B cell (primary cell): ENCODE data around the gene RBM42. TPM values are rescaled to one million over a fixed set of nuclear protein-coding genes. Genes with fewer than 3 reads are reported as not detected.

Source experiments
- ATAC-seq: fragments of 200-7000 bp; cut with Tn5 transposase; one replicate; pipeline ENCODE4 v1.10.0; 2021; ENCODE audit warnings: low read depth, mild to moderate bottlenecking, moderate number of reproducible peaks, moderate library complexity
- CTCF ChIA-PET: fragments of 350-600 bp; sonication (Branson Sonifier 250); formaldehyde crosslinking; loops from one replicate; lab custom pipeline; 2021; ENCODE audit warnings: antibody characterized with exemption, inconsistent platforms; lab: Charles Lee
- POLR2A ChIA-PET: fragments of 350-600 bp; sonication (Branson Sonifier 250); formaldehyde crosslinking; loops from one replicate; lab custom pipeline; 2021; ENCODE audit warnings: antibody characterized with exemption; lab: Charles Lee
- DNase-seq: peaks from one replicate; pipeline ENCODE4 v3.0.0; 2013
- H2AFZ ChIP-seq: 2 replicates; pipeline ENCODE4 v1.6.1; 2012; ENCODE audit warnings: mild to moderate bottlenecking, low read depth, low read length; ENCODE audit not compliant: insufficient read depth, poor library complexity, severe bottlenecking
- H3K27ac ChIP-seq, 2 donors: 1 replicate in 1 of 2; 2 replicates in 1 of 2; pipeline ENCODE4 v1.5.1; 2012 to 2013; ENCODE audit warnings: low read length in 2 of 2, mild to moderate bottlenecking in 2 of 2, moderate library complexity in 1 of 2
- H3K27me3 ChIP-seq, 4 experiments: fragments of 200-600 bp in 1 of 4; sonication (generic) in 1 of 4; replicated peaks in 1 of 4; 1 replicate in 2 of 4; 2 replicates in 2 of 4; pipeline versions ENCODE4 v1.6.1 to v1.7.0; 2013 to 2016; ENCODE audit warnings: low read length in 3 of 4, mild to moderate bottlenecking in 2 of 4, mixed read lengths in 1 of 4, moderate library complexity in 1 of 4; ENCODE audit not compliant: insufficient read depth in 4 of 4, control insufficient read depth in 3 of 4; ENCODE audit errors: control extremely low read depth in 1 of 4
- H3K36me3 ChIP-seq, 2 experiments: replicated peaks in 1 of 2; 1 replicate in 1 of 2; 2 replicates in 1 of 2; pipeline versions ENCODE4 v1.6.1 to v1.7.1; 2013; ENCODE audit warnings: low read length in 1 of 2; ENCODE audit not compliant: insufficient read depth in 2 of 2, control insufficient read depth in 1 of 2; ENCODE audit errors: control extremely low read depth in 1 of 2, extremely low read depth in 1 of 2
- H3K4me1 ChIP-seq, 2 donors: fragments of 200-600 bp in 1 of 2; sonication (generic) in 1 of 2; 1 replicate in 1 of 2; 2 replicates in 1 of 2; pipeline versions ENCODE4 v1.5.1 to v1.6.1; 2013 to 2017; ENCODE audit warnings: low read length in 2 of 2; ENCODE audit not compliant: control insufficient read depth in 2 of 2, insufficient read depth in 2 of 2
- H3K4me2 ChIP-seq: replicated peaks from 2 replicates; pipeline ENCODE3; 2012; ENCODE audit warnings: mild to moderate bottlenecking, low read depth, low read length; ENCODE audit not compliant: poor library complexity, severe bottlenecking
- H3K4me3 ChIP-seq, 5 experiments: fragments of 200-600 bp in 1 of 5; sonication (generic) in 1 of 5; 1 replicate in 3 of 5; 2 replicates in 2 of 5; pipeline versions ENCODE4 v1.5.1 to v1.7.0; 2011 to 2016; ENCODE audit warnings: low read length in 4 of 5, mild to moderate bottlenecking in 4 of 5, low read depth in 2 of 5, control low read depth in 1 of 5, moderate library complexity in 1 of 5; ENCODE audit not compliant: insufficient read depth in 1 of 5; ENCODE audit errors: control extremely low read depth in 1 of 5, extremely low read depth in 1 of 5
- H3K79me2 ChIP-seq: fragments of 200-600 bp; sonication (generic); one replicate; pipeline ENCODE4 v1.6.0; 2016; ENCODE audit warnings: low read length; ENCODE audit not compliant: control insufficient read depth, insufficient read depth
- H3K9ac ChIP-seq: fragments of 200-600 bp; sonication (generic); 2 replicates; pipeline ENCODE4 v1.6.1; 2017; ENCODE audit warnings: mild to moderate bottlenecking, low read length, moderate library complexity
- H3K9me3 ChIP-seq, 3 donors: one replicate each; pipeline versions ENCODE4 v1.6.1 to v1.7.1; 2013; ENCODE audit warnings: low read length in 2 of 3; ENCODE audit not compliant: control insufficient read depth in 2 of 3, insufficient read depth in 1 of 3; ENCODE audit errors: control extremely low read depth in 1 of 3
- H4K20me1 ChIP-seq: 2 replicates; pipeline ENCODE4 v1.6.0; 2012; ENCODE audit warnings: mild to moderate bottlenecking, low read length; ENCODE audit not compliant: insufficient read depth, control insufficient read depth, poor library complexity, severe bottlenecking
- H3K27ac Mint-ChIP-seq: one replicate; pipeline ENCODE4 v1.8.0; 2021; ENCODE audit warnings: mixed read lengths
- H3K27me3 Mint-ChIP-seq: one replicate; pipeline ENCODE4 v1.8.0; 2021; ENCODE audit warnings: mixed read lengths
- H3K4me1 Mint-ChIP-seq: one replicate; pipeline ENCODE4 v1.8.0; 2021; ENCODE audit warnings: mixed read lengths
- H3K4me3 Mint-ChIP-seq: one replicate; pipeline ENCODE4 v1.8.0; 2021; ENCODE audit warnings: mixed read lengths
- H3K9me3 Mint-ChIP-seq: one replicate; pipeline ENCODE4 v1.8.0; 2022; ENCODE audit warnings: mixed read lengths; ENCODE audit not compliant: insufficient read depth
- CTCF ChIP-seq: fragments of 200-600 bp; IDR thresholded peaks from one replicate; pipeline ENCODE4 v1.8.0; 2022; ENCODE audit warnings: antibody characterized with exemption, mild to moderate bottlenecking
- EZH2 ChIP-seq: IDR thresholded peaks from 2 replicates; pipeline ENCODE4 v1.6.1; 2012; ENCODE audit warnings: borderline replicate concordance, low read depth, mild to moderate bottlenecking, moderate library complexity, low read length; ENCODE audit not compliant: insufficient read depth, poor library complexity, severe bottlenecking
- WGBS: methylation state at CpG from one replicate; pipeline ENCODE4 v1.1.5; 2013; ENCODE audit warnings: missing lambda C conversion rate; ENCODE audit not compliant: insufficient coverage; 5-methylcytosine and 5-hydroxymethylcytosine counted together
- intact Hi-C: fragments of 100-400 bp; cut with micrococcal nuclease; formaldehyde crosslinking; loops from one replicate; pipeline ENCODE4 v1.10.0; 2022
- polyA plus RNA-seq: library from polyadenylated mRNA; depleted of rRNA; stranded (reverse); fragments of >200 nt; gene quantifications from 2 replicates; pipeline ENCODE4 v1.2.3, GENCODE V29; 2012
- total RNA-seq, 2 donors: library from RNA; stranded (reverse); fragments of 120-200 nt in 1 of 2; gene quantifications; 1 replicate in 1 of 2; 2 replicates in 1 of 2; pipeline versions ENCODE4 v1.2.3 to v1.2.4, GENCODE V29; 2013 to 2022

Gene RBM42
- total and polyA plus RNA-seq, 2 donors (not counting 1 experiment from before 2014, with no cell fraction given) = 42.1 to 52.0 TPM

GRCh38 chr19:35641515-35642151 is 12.8 kb downstream of the RBM42 start, which contains the start of gene ETV2:
TSS of gene ETV2 (plus strand) at chr19:35641745. CDS start at chr19:35642461, 716 bp downstream.
- H3K27ac Mint-ChIP-seq = peak within 1 kb of the TSS; percentile 77
- TF ChIP-seq CTCF = no peak
- no peak for TF ChIP-seq EZH2

GRCh38 chr19:35642312-35642711 is 13.5 kb downstream of the RBM42 start:
- ChIA-PET CTCF (no interaction called here), POLR2A (interaction anchor here (0.6 kb wide), 3 partner anchors 384 to 503 kb away, joined by 5 to 7 read pairs (median 6); no protein-coding TSS in a partner anchor)
- Histone ChIP-seq H3K4me2 (peak overlapping the region; percentile 100), H3K9me3 (peaks cover 0 to under 1% (median 0%) of the 10 kb centered on the region in 3 donors), H3K27ac (no peak overlapping the region), H3K9ac (no peak overlapping the region), H2AFZ (no peak overlapping the region), H3K79me2 (no peaks in the 10 kb centered on the region), H3K4me3 (no peak overlapping the region), H3K4me1 (peaks cover 17 to 39% of the 10 kb centered on the region in 2 donors), H3K36me3 (peaks cover 0 to 10% of the 10 kb centered on the region in 2 experiments), H3K27me3 (no peaks in the 10 kb centered on the region), H4K20me1 (no peaks in the 10 kb centered on the region)
- Mint-ChIP-seq H3K4me3 (peak overlapping the region; percentile 94), H3K27me3 (no peaks in the 10 kb centered on the region), H3K4me1 (peaks cover 32% of the 10 kb centered on the region), H3K9me3 (no peaks in the 10 kb centered on the region), H3K27ac (peak overlapping the region; percentile 77)
- ATAC-seq = no peak
- WGBS = 96% methylated on average over 9 of the region's 10 CpGs
- DNase-seq = no peak
- intact Hi-C loops = loop anchor here (10.0 kb wide), 2 partner anchors 472 to 1952 kb away; partner anchors contain the start of genes OVOL3, POLR2I, TBCB and ZNF540
- no peak for TF ChIP-seq EZH2
- TF ChIP-seq CTCF = no peak

More at GRCh38 chr19:35641515-35642151, 12.8 kb downstream of the RBM42 start, which contains the start of gene ETV2:
- Histone ChIP-seq H3K27me3 (no peaks in the 10 kb centered on the region), H3K4me2 (peak within 1 kb of the TSS; percentile 100), H3K79me2 (no peaks in the 10 kb centered on the region), H3K9me3 (no peaks in the 10 kb centered on the region), H2AFZ (peak within 1 kb of the TSS; percentile 44), H3K36me3 (peaks cover 0 to 17% of the 10 kb centered on the region in 2 experiments), H3K27ac (no peak within 1 kb of the TSS), H4K20me1 (no peaks in the 10 kb centered on the region), H3K4me3 (no peak within 1 kb of the TSS), H3K9ac (peak within 1 kb of the TSS; percentile 5), H3K4me1 (peaks cover 17 to 39% of the 10 kb centered on the region in 2 donors)
- ChIA-PET CTCF (no interaction called here), POLR2A (no interaction called here)
- Mint-ChIP-seq H3K9me3 (no peaks in the 10 kb centered on the region), H3K4me3 (peak within 1 kb of the TSS; percentile 94), H3K4me1 (peaks cover 31% of the 10 kb centered on the region), H3K27me3 (no peaks in the 10 kb centered on the region)
- ATAC-seq = no peak
- 26% methylated on average over 17 of the region's 28 CpGs for WGBS
- intact Hi-C loops = loop anchor here (10.0 kb wide), 2 partner anchors 473 to 1953 kb away; partner anchors contain the start of genes OVOL3, POLR2I, TBCB and ZNF540
- peak; percentile 59 for DNase-seq
